ENCODE results near the gene RAB37.

GRCh38 chr17:74722782-74723181 is 14.3 kb upstream of the RAB37 start:
- TF ChIP-seq, protein P1, sequence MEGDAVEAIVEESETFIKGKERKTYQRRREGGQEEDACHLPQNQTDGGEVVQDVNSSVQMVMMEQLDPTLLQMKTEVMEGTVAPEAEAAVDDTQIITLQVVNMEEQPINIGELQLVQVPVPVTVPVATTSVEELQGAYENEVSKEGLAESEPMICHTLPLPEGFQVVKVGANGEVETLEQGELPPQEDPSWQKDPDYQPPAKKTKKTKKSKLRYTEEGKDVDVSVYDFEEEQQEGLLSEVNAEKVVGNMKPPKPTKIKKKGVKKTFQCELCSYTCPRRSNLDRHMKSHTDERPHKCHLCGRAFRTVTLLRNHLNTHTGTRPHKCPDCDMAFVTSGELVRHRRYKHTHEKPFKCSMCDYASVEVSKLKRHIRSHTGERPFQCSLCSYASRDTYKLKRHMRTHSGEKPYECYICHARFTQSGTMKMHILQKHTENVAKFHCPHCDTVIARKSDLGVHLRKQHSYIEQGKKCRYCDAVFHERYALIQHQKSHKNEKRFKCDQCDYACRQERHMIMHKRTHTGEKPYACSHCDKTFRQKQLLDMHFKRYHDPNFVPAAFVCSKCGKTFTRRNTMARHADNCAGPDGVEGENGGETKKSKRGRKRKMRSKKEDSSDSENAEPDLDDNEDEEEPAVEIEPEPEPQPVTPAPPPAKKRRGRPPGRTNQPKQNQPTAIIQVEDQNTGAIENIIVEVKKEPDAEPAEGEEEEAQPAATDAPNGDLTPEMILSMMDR (IDR thresholded peaks at IDR 0.05) = no peak
- TF ChIP-seq, protein P2, sequence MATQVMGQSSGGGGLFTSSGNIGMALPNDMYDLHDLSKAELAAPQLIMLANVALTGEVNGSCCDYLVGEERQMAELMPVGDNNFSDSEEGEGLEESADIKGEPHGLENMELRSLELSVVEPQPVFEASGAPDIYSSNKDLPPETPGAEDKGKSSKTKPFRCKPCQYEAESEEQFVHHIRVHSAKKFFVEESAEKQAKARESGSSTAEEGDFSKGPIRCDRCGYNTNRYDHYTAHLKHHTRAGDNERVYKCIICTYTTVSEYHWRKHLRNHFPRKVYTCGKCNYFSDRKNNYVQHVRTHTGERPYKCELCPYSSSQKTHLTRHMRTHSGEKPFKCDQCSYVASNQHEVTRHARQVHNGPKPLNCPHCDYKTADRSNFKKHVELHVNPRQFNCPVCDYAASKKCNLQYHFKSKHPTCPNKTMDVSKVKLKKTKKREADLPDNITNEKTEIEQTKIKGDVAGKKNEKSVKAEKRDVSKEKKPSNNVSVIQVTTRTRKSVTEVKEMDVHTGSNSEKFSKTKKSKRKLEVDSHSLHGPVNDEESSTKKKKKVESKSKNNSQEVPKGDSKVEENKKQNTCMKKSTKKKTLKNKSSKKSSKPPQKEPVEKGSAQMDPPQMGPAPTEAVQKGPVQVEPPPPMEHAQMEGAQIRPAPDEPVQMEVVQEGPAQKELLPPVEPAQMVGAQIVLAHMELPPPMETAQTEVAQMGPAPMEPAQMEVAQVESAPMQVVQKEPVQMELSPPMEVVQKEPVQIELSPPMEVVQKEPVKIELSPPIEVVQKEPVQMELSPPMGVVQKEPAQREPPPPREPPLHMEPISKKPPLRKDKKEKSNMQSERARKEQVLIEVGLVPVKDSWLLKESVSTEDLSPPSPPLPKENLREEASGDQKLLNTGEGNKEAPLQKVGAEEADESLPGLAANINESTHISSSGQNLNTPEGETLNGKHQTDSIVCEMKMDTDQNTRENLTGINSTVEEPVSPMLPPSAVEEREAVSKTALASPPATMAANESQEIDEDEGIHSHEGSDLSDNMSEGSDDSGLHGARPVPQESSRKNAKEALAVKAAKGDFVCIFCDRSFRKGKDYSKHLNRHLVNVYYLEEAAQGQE (IDR thresholded peaks at IDR 0.05; ENCODE audit: insufficient read depth in 1 of 2, low read depth in 2 of 2, low read length in 1 of 2) = no peak
- TF ChIP-seq SIN3A (IDR thresholded peaks at IDR 0.05; ENCODE audit: borderline replicate concordance, insufficient read depth, low read depth, low read length) = no peak
